Measurements from ENCODE around the gene ZFP36L1. TPM values are rescaled to one million over a fixed set of nuclear protein-coding genes. Genes with fewer than 3 reads are reported as not detected.

The ZFP36L1 gene
- total RNA-seq, 1 experiment from 2014 or later, result 304 TPM

- H3K27ac ChIP-seq (ENCODE audit: low read depth, low read length), result peak overlapping the region; percentile 88
- H2AFZ ChIP-seq (ENCODE audit: low read depth, low read length, poor library complexity, severe bottlenecking), result peak overlapping the region; percentile 19
- H3K79me2 ChIP-seq (ENCODE audit: insufficient read depth, low read length), result no peaks in the 10 kb centered on the region
- H3K27me3 ChIP-seq (ENCODE audit: insufficient read depth, low read length), result no peaks in the 10 kb centered on the region
- no peaks in the 10 kb centered on the region for H3K9me3 ChIP-seq (ENCODE audit: control insufficient read depth in 1 of 2, insufficient read depth in 1 of 2, low read depth in 1 of 2, low read length in 2 of 2)
- POLR2A ChIA-PET, result interaction anchor here (2.0 to 2.5 kb wide), 2 partner anchors 9 to 12 kb away, joined by 14 to 25 read pairs; partner anchors contain the start of gene ZFP36L1
- DNase-seq (ENCODE audit: low read depth, low spot score) (no peak), ATAC-seq (peak; percentile 5)
- BruUV-seq (replicated peaks), result no TSS peak
- RAD21 ChIA-PET (ENCODE audit: low non-redundant PET in 1 of 2, low total read pairs in 2 of 2, uncharacterized antibody in 2 of 2, unreplicated experiment in 2 of 2), result interaction anchor here in 1 of 2 experiments (0.8 kb wide), 1 partner anchor 204 kb away, joined by 3 read pairs; no protein-coding TSS in a partner anchor
- peak overlapping the region; percentile 77 for H3K4me2 ChIP-seq (ENCODE audit: low read length)
- intact Hi-C loops (cut with micrococcal nuclease), result loop anchor here (10.0 kb wide), 1 partner anchor 416 kb away; no protein-coding TSS in a partner anchor
- no peaks in the 10 kb centered on the region for H3K9me2 ChIP-seq (ENCODE audit: insufficient read depth)
- TF ChIP-seq YY1 (IDR thresholded peaks at IDR 0.05; ENCODE audit: extremely low read depth, insufficient replicate concordance, low read depth, low read length), result no peak
- TF ChIP-seq SP1 (IDR thresholded peaks at IDR 0.05; ENCODE audit: low read depth), result no peak
- no peak for TF ChIP-seq ATF3 (IDR thresholded peaks at IDR 0.05)
- TF ChIP-seq MAX (IDR thresholded peaks at IDR 0.05), result no peak
- TF ChIP-seq ZFX (IDR thresholded peaks at IDR 0.05), result no peak
- no peak for TF ChIP-seq EZH2phosphoT487 (IDR thresholded peaks at IDR 0.05; ENCODE audit: borderline replicate concordance)
- TF ChIP-seq POLR2AphosphoS5 (IDR thresholded peaks at IDR 0.05; ENCODE audit: low read depth, low read length), result no peak
- TF ChIP-seq EZH2 (IDR thresholded peaks at IDR 0.05), result no peak
- TF ChIP-seq CBX3 (IDR thresholded peaks at IDR 0.05; ENCODE audit: low read depth), result no peak
- no peak for TF ChIP-seq REST (IDR thresholded peaks at IDR 0.05; ENCODE audit: low read depth)
- TF ChIP-seq ZNF274 (IDR thresholded peaks at IDR 0.05; ENCODE audit: low read depth, low read length), result no peak
- no peak for TF ChIP-seq EGR1 (IDR thresholded peaks at IDR 0.05; ENCODE audit: low read depth)
- no peak for TF ChIP-seq SIN3A (IDR thresholded peaks at IDR 0.05; ENCODE audit: low read depth)
- no peak for TF ChIP-seq TCF7L2 (IDR thresholded peaks at IDR 0.05; ENCODE audit: borderline replicate concordance, extremely low read depth, insufficient read depth, insufficient read length)
- no peak for TF ChIP-seq SRF (IDR thresholded peaks at IDR 0.05; ENCODE audit: low read depth)
- TF ChIP-seq ELF1 (IDR thresholded peaks at IDR 0.05; ENCODE audit: borderline replicate concordance, low read depth), result no peak
- TF ChIP-seq JUND (IDR thresholded peaks at IDR 0.05), result no peak
- TF ChIP-seq CEBPB (IDR thresholded peaks at IDR 0.05; ENCODE audit: low read depth), result no peak
- TF ChIP-seq CTCF (IDR thresholded peaks at IDR 0.05 in 2 of 3, conservative IDR thresholded peaks at IDR 0.05 in 1 of 3; ENCODE audit: borderline replicate concordance in 1 of 3, insufficient read depth in 1 of 3, low read depth in 2 of 3, low read length in 2 of 3), result no peak
- H4K20me1 ChIP-seq (ENCODE audit: insufficient read depth), result no peaks in the 10 kb centered on the region
- peaks cover 78 to 84% of the 10 kb centered on the region in 2 experiments for H3K4me1 ChIP-seq (ENCODE audit: control insufficient read depth in 1 of 2, insufficient read depth in 2 of 2, low read length in 2 of 2)
- H3K4me3 ChIP-seq (replicated peaks in 1 of 2; ENCODE audit: low read depth in 1 of 2, low read length in 2 of 2), result peak overlapping the region; percentile 7 to 41
- CTCF ChIA-PET, result interaction anchor here (1.0 to 1.4 kb wide), 3 partner anchors 8 to 846 kb away, joined by 3 read pairs; no protein-coding TSS in a partner anchor
- peak overlapping the region; percentile 22 for H3K9ac ChIP-seq (ENCODE audit: low read length)
- no peaks in the 10 kb centered on the region for H3K36me3 ChIP-seq (ENCODE audit: control insufficient read depth in 1 of 2, insufficient read depth in 2 of 2, low read length in 2 of 2)
Measured at GRCh38 chr14:68780358-68781160, 12.3 kb downstream of the ZFP36L1 start.
